Peyer's patch (tissue), 4 donors: ENCODE data around the gene MACROD2.

Experiments
- CTCF ChIP-seq, 6 experiments: fragments of 450-650 bp in 4 of 6; fragments of 200-600 bp in 2 of 6; sonication (generic) in 1 of 6; IDR thresholded peaks; one replicate each; pipeline ENCODE4 v1.5.1; 2017 to 2019; ENCODE audit warnings: antibody characterized with exemption in 6 of 6, mild to moderate bottlenecking in 3 of 6, moderate library complexity in 1 of 6
- POLR2A ChIP-seq, 2 donors: fragments of 450-650 bp; IDR thresholded peaks; one replicate each; pipeline ENCODE4 v1.5.1; 2017; ENCODE audit warnings: antibody characterized with exemption in 2 of 2, mild to moderate bottlenecking in 2 of 2, moderate library complexity in 2 of 2

- TF ChIP-seq POLR2A (IDR thresholded peaks at IDR 0.05): no peak
- TF ChIP-seq CTCF (IDR thresholded peaks at IDR 0.05): no peak
These were observed 1643.5 kb downstream of the MACROD2 start for GRCh38 chr20:15638816-15639215.
